SK-N-SH treated with all-trans-retinoic acid at 6 μM for 48 hours (cell line): Measurements from ENCODE around the gene TNPO3.

Source experiments
- ATAC-seq: fragments of 200-7000 bp; cut with Tn5 transposase; 3 replicates; pipeline ENCODE4 v1.9.1; 2020; ENCODE audit warnings: mild to moderate bottlenecking, moderate library complexity
- ARNTL ChIP-seq: fragments of 450-650 bp; formaldehyde crosslinking; IDR thresholded peaks from 2 replicates; pipeline ENCODE4 v1.5.0; 2020; ENCODE audit warnings: low read depth, mild to moderate bottlenecking, moderate library complexity, borderline replicate concordance
- BACH2 ChIP-seq: fragments of 250-450 bp; sonication (Bioruptor Pico); IDR thresholded peaks from 2 replicates; pipeline ENCODE4 v1.9.0; 2021; ENCODE audit warnings: mild to moderate bottlenecking, borderline replicate concordance
- CSDC2 ChIP-seq: fragments of 250-450 bp; sonication (Bioruptor Pico); IDR thresholded peaks from 2 replicates; pipeline ENCODE4 v1.5.0; 2020; ENCODE audit warnings: mild to moderate bottlenecking, moderate library complexity
- CSRNP3 ChIP-seq: fragments of 250-450 bp; sonication (Bioruptor Pico); IDR thresholded peaks from 2 replicates; pipeline ENCODE4 v1.5.1; 2021; ENCODE audit warnings: mild to moderate bottlenecking, moderate library complexity
- ESRRG ChIP-seq: fragments of 250-450 bp; sonication (Bioruptor Pico); IDR thresholded peaks from 2 replicates; pipeline ENCODE4 v1.6.1; 2021; ENCODE audit warnings: mild to moderate bottlenecking
- GLIS3 ChIP-seq: fragments of 250-450 bp; sonication (Bioruptor Pico); IDR thresholded peaks from 2 replicates; pipeline ENCODE4 v1.5.0; 2020; ENCODE audit warnings: mild to moderate bottlenecking, moderate library complexity
- ISL1 ChIP-seq: fragments of 250-450 bp; sonication (Bioruptor Pico); IDR thresholded peaks from 2 replicates; pipeline ENCODE4 v2.1.2; 2022; ENCODE audit warnings: mild to moderate bottlenecking, moderate library complexity
- OSR1 ChIP-seq: fragments of 250-450 bp; sonication (Bioruptor Pico); IDR thresholded peaks from 2 replicates; pipeline ENCODE4 v1.8.0; 2022; ENCODE audit warnings: moderate library complexity, mild to moderate bottlenecking, inconsistent platforms
- PPARA ChIP-seq: fragments of 250-450 bp; sonication (Bioruptor Pico); IDR thresholded peaks from 2 replicates; pipeline ENCODE4 v1.5.0; 2020; ENCODE audit warnings: mild to moderate bottlenecking, borderline replicate concordance
- RARB ChIP-seq: fragments of 250-450 bp; sonication (Bioruptor Pico); IDR thresholded peaks from 2 replicates; pipeline ENCODE4 v1.8.0; 2021; ENCODE audit warnings: mild to moderate bottlenecking, moderate library complexity
- SNAI2 ChIP-seq: fragments of 250-450 bp; sonication (Bioruptor Pico); IDR thresholded peaks from 2 replicates; pipeline ENCODE4 v1.5.0; 2020; ENCODE audit warnings: mild to moderate bottlenecking, moderate library complexity
- TCF4 ChIP-seq: fragments of 250-450 bp; sonication (Bioruptor Pico); IDR thresholded peaks from 2 replicates; pipeline ENCODE4 v1.8.0; 2021; ENCODE audit warnings: mild to moderate bottlenecking, moderate library complexity, borderline replicate concordance
- TOX ChIP-seq: fragments of 250-450 bp; sonication (Bioruptor Pico); IDR thresholded peaks from 2 replicates; pipeline ENCODE4 v1.8.0; 2021; ENCODE audit warnings: mild to moderate bottlenecking, moderate library complexity, borderline replicate concordance
- ZC3H10 ChIP-seq: fragments of 250-450 bp; sonication (Bioruptor Pico); IDR thresholded peaks from 2 replicates; pipeline ENCODE4 v1.5.1; 2021; ENCODE audit warnings: mild to moderate bottlenecking, moderate library complexity
- ZFP30 ChIP-seq: fragments of 450-650 bp; formaldehyde crosslinking; IDR thresholded peaks from 2 replicates; pipeline ENCODE4 v1.5.0; 2022; ENCODE audit warnings: mild to moderate bottlenecking, moderate library complexity
- ZNF565 ChIP-seq: fragments of 450-650 bp; formaldehyde crosslinking; conservative IDR thresholded peaks from 2 replicates; pipeline ENCODE4 v1.5.0; 2020; ENCODE audit warnings: low read depth, mild to moderate bottlenecking, moderate library complexity
- ZNF70 ChIP-seq: fragments of 450-650 bp; formaldehyde crosslinking; IDR thresholded peaks from 2 replicates; pipeline ENCODE4 v1.5.0; 2020; ENCODE audit warnings: mild to moderate bottlenecking, moderate library complexity
- ZNF8 ChIP-seq: fragments of 450-650 bp; formaldehyde crosslinking; IDR thresholded peaks from 2 replicates; pipeline ENCODE4 v1.5.0; 2020; ENCODE audit warnings: mild to moderate bottlenecking, moderate library complexity
- TF ChIP-seq, protein P1 (sequence below): fragments of 250-450 bp; sonication (Bioruptor Pico); IDR thresholded peaks from 2 replicates; pipeline ENCODE4 v1.5.0; 2020; ENCODE audit warnings: mild to moderate bottlenecking, moderate library complexity
- TF ChIP-seq, protein P2 (sequence below): fragments of 250-450 bp; sonication (Bioruptor Pico); IDR thresholded peaks from 2 replicates; pipeline ENCODE4 v1.8.0; 2021; ENCODE audit warnings: low read depth, mild to moderate bottlenecking, moderate library complexity, borderline replicate concordance
- TF ChIP-seq, protein P3 (sequence below): fragments of 250-450 bp; sonication (Bioruptor Pico); IDR thresholded peaks from 2 replicates; pipeline ENCODE4 v1.8.0; 2020; ENCODE audit warnings: mild to moderate bottlenecking, moderate library complexity, borderline replicate concordance
- TF ChIP-seq, protein P4 (sequence below): fragments of 250-450 bp; sonication (Bioruptor Pico); IDR thresholded peaks from 2 replicates; pipeline ENCODE4 v1.5.1; 2020; ENCODE audit warnings: low read depth, mild to moderate bottlenecking, moderate library complexity

TNPO3 gene

GRCh38 chr7:129103561-129104324 lies 48.8 kb upstream of the TNPO3 start:
- TF ChIP-seq ARNTL (CRISPR knock-in tag) = no peak
- TF ChIP-seq, protein P1, sequence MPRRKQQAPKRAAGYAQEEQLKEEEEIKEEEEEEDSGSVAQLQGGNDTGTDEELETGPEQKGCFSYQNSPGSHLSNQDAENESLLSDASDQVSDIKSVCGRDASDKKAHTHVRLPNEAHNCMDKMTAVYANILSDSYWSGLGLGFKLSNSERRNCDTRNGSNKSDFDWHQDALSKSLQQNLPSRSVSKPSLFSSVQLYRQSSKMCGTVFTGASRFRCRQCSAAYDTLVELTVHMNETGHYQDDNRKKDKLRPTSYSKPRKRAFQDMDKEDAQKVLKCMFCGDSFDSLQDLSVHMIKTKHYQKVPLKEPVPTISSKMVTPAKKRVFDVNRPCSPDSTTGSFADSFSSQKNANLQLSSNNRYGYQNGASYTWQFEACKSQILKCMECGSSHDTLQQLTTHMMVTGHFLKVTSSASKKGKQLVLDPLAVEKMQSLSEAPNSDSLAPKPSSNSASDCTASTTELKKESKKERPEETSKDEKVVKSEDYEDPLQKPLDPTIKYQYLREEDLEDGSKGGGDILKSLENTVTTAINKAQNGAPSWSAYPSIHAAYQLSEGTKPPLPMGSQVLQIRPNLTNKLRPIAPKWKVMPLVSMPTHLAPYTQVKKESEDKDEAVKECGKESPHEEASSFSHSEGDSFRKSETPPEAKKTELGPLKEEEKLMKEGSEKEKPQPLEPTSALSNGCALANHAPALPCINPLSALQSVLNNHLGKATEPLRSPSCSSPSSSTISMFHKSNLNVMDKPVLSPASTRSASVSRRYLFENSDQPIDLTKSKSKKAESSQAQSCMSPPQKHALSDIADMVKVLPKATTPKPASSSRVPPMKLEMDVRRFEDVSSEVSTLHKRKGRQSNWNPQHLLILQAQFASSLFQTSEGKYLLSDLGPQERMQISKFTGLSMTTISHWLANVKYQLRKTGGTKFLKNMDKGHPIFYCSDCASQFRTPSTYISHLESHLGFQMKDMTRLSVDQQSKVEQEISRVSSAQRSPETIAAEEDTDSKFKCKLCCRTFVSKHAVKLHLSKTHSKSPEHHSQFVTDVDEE (CRISPR knock-in tag) = no peak
- TF ChIP-seq ZNF70 (CRISPR knock-in tag) = no peak
- TF ChIP-seq, protein P2, sequence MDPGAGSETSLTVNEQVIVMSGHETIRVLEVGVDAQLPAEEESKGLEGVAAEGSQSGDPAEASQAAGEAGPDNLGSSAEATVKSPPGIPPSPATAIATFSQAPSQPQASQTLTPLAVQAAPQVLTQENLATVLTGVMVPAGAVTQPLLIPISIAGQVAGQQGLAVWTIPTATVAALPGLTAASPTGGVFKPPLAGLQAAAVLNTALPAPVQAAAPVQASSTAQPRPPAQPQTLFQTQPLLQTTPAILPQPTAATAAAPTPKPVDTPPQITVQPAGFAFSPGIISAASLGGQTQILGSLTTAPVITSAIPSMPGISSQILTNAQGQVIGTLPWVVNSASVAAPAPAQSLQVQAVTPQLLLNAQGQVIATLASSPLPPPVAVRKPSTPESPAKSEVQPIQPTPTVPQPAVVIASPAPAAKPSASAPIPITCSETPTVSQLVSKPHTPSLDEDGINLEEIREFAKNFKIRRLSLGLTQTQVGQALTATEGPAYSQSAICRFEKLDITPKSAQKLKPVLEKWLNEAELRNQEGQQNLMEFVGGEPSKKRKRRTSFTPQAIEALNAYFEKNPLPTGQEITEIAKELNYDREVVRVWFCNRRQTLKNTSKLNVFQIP (CRISPR knock-in tag) = no peak
- TF ChIP-seq ZFP30 (CRISPR knock-in tag) = no peak
- TF ChIP-seq OSR1 (CRISPR knock-in tag) = no peak
- TF ChIP-seq SNAI2 (CRISPR knock-in tag) = no peak
- TF ChIP-seq GLIS3 (CRISPR knock-in tag) = no peak
- TF ChIP-seq ZNF565 (CRISPR knock-in tag) = no peak
- TF ChIP-seq CSRNP3 (CRISPR knock-in tag) = no peak
- TF ChIP-seq, protein P3, sequence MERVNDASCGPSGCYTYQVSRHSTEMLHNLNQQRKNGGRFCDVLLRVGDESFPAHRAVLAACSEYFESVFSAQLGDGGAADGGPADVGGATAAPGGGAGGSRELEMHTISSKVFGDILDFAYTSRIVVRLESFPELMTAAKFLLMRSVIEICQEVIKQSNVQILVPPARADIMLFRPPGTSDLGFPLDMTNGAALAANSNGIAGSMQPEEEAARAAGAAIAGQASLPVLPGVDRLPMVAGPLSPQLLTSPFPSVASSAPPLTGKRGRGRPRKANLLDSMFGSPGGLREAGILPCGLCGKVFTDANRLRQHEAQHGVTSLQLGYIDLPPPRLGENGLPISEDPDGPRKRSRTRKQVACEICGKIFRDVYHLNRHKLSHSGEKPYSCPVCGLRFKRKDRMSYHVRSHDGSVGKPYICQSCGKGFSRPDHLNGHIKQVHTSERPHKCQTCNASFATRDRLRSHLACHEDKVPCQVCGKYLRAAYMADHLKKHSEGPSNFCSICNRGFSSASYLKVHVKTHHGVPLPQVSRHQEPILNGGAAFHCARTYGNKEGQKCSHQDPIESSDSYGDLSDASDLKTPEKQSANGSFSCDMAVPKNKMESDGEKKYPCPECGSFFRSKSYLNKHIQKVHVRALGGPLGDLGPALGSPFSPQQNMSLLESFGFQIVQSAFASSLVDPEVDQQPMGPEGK (CRISPR knock-in tag) = no peak
- no peak for TF ChIP-seq BACH2 (CRISPR knock-in tag)
- TF ChIP-seq ISL1 (CRISPR knock-in tag) = no peak
- ATAC-seq = no peak

DNA sequence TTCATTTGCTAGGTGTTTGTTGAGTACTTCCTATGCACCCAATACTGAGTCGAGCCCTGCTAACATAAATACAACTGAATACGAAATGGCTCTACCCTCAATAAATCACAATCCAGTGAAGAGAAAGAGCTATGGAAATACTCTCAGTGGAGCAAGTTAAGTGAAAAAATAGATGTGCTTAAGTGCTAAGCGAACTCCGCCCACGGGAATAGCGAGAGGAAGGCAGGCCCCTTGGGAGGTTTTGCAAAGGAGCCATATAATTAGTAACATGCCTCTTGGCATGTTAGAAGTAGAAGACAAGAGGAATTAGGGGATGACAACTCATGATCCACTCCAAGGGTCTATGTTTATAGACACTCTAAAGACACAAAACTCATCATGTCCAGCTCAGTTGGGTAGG lies 46.8 kb upstream of the TNPO3 start:
- TF ChIP-seq TCF4 (no peak), ZC3H10 (CRISPR knock-in tag) (no peak), RARB (CRISPR knock-in tag) (no peak), ESRRG (CRISPR knock-in tag) (no peak), BACH2 (CRISPR knock-in tag) (no peak), ZFP30 (CRISPR knock-in tag) (no peak), ZNF70 (CRISPR knock-in tag) (no peak), ZNF8 (no peak), SNAI2 (CRISPR knock-in tag) (no peak), TOX (CRISPR knock-in tag) (no peak), OSR1 (CRISPR knock-in tag) (no peak), PPARA (CRISPR knock-in tag) (no peak), CSRNP3 (CRISPR knock-in tag) (no peak), CSDC2 (CRISPR knock-in tag) (no peak)
- TF ChIP-seq, protein P4, sequence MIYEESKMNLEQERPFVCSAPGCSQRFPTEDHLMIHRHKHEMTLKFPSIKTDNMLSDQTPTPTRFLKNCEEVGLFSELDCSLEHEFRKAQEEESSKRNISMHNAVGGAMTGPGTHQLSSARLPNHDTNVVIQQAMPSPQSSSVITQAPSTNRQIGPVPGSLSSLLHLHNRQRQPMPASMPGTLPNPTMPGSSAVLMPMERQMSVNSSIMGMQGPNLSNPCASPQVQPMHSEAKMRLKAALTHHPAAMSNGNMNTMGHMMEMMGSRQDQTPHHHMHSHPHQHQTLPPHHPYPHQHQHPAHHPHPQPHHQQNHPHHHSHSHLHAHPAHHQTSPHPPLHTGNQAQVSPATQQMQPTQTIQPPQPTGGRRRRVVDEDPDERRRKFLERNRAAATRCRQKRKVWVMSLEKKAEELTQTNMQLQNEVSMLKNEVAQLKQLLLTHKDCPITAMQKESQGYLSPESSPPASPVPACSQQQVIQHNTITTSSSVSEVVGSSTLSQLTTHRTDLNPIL (CRISPR knock-in tag) = no peak
- TF ChIP-seq, protein P2 (CRISPR knock-in tag) = no peak
- TF ChIP-seq, protein P1 (CRISPR knock-in tag) = no peak
- ATAC-seq = no peak
